ELF-1 (cell line): ENCODE measurements around the gene ACSF2.
"Not testable (repeated sequence)": the region's sequence is repeated elsewhere in the genome, so short reads cannot be mapped to it uniquely, and the experiment has no call there.

Experiments
- DNase-seq: peaks from one replicate; pipeline ENCODE4 v3.0.0-alpha.2; 2016; ENCODE audit warnings: low read depth, low spot score

The ACSF2 gene

DNA sequence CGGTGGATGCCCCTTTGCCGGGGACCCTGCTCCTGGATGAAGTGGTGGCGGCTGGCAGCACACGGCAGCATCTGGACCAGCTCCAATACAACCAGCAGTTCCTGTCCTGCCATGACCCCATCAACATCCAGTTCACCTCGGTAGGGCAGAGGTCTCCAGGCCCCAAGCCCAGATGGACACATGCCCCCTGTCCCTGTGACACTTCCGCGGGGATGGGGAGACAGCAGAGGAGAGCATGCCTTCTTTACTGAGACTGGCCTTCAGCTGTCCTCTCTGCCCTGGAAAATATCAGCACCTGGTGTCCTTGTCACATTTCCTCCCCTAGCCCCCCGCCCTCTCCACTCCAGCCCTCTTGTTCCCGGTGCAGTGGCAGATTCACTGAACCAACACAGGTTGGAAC is 36.4 kb downstream of the ACSF2 start:
- no peak for DNase-seq

DNA sequence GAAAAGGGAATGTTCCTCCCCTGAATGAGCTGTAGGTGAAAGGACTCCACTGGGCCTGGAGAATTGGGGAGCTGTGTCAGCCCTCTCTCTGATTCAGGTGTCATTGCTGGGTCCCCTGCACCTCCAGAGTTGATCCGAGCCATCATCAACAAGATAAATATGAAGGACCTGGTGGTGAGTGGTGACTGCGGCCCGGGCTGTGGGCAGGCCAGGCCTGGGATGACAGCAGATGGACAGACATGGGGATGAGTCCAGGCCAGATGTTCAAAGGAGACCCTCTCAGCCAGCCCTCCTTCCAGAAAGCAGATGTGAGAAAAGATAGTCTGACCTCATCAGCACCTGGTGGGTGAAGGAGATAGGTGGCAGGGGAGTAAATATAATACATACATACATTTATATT is 38.1 kb downstream of the ACSF2 start:
- DNase-seq: no peak

DNA sequence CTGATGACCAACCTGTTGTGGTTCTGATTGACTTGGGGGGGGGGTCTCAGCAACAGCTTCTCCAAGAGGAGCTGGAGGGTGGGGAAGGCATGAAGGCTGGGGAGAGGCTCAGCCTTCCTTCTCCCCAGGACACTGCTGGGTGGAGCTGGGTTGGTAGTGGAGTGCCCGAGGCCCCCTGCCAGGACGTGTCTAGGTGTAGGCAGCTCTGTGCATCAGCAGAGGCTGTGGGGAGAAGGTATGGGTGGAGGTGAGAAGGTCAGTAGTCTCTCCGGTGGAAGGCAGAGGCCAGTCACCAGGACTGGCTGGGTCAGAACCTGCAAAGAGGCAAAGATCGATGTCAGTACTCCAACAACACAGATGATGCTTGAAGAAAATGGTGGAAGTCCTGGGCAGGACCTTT is 38.7 kb downstream of the ACSF2 start:
- no peak for DNase-seq

DNA sequence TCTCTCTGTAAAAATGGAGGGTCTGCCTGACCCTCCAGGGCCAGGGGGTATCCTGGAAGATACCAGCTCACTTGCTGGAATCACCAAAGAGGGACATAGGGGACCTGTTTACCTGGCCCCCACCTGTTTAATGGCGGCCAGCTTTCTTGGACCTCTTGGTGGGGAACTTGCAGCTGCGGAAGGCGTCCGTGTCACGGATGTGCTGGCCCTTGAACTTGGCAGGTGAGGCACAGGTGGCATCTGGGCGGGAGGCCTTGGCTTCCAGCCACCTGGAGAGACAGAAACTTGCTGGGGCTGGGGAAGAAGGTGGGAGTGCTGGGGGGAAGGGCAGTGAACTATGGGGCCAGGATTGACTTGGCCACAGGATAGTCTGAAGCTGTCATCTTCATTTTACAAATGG is 39.2 kb downstream of the ACSF2 start:
- no peak for DNase-seq

- DNase-seq: no peak
Measured at GRCh38 chr17:50465635-50466034, 39.6 kb downstream of the ACSF2 start.

DNA sequence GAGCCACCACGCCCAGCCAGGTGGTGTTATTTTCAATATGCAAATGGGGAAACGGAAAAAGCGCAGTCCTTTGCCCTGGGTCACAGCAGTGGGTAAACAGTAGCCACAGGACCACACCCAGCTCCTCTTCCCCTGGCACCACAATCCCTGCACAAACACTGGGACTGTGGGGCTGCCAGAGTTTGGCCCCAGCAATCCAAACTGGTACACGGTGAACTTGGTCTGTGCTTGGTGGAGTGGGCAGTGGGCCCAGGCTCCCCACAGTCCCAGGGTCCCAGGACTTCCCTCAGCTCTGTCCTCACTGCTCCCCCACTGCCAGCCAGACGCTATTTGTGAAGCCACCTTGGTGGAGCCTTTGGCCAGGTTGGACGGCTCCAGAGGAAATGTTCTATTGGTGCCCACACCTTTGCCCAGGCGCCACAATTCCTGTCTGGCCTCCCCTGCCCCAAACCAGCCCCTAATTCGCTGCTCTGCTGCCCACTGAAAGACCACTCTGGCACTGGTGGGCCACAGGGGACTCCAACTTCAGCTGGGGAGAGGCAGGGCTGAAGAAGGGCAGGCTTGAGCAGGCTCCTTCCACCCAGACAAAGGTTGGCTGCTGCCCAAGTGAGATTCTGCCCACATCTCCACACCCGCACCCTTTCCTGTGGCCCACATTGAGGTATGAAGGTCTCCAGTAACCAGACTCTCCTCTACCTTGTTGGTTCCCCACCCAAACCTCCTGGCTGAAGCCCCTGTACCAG is 40.5 kb downstream of the ACSF2 start:
- no peak for DNase-seq

DNA sequence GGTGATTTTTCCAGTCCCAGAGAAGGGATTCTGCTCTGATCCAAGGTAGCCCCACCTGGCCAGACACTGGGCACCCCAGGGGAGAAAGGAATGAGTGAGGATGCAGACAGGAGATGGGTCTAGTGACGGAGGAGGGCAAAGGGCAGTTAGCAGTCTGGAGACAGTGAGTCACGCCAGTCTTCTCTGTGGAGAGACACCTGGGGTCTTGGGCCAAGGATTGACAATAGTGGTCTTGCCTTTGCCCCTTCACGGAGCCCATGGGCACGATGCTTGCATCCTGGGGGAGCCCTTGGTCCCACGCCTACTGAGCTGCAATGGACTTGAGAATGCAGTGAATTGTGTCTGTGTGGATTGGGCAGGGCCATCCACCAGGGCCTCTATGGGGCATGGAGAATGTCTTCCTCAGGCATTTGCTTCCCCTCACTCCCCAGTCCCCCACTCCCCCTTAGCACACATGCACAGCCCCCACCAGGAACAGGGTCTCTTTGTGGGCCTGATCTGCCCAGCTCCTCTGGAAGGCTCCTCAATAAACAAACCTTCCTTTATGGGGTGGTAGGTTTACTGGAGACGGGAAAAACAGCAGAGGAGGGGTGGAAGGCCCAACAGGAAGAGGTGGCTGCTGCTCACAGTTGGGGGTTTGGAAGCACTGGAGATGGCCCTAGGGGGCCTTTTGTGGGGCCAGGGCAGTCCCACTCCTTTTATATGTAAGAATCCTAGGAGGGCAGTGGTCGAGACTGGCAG is 41.3 kb downstream of the ACSF2 start:
- no peak for DNase-seq

GRCh38 chr17:50467855-50468303 is 41.9 kb downstream of the ACSF2 start:
- no peak for DNase-seq

DNA sequence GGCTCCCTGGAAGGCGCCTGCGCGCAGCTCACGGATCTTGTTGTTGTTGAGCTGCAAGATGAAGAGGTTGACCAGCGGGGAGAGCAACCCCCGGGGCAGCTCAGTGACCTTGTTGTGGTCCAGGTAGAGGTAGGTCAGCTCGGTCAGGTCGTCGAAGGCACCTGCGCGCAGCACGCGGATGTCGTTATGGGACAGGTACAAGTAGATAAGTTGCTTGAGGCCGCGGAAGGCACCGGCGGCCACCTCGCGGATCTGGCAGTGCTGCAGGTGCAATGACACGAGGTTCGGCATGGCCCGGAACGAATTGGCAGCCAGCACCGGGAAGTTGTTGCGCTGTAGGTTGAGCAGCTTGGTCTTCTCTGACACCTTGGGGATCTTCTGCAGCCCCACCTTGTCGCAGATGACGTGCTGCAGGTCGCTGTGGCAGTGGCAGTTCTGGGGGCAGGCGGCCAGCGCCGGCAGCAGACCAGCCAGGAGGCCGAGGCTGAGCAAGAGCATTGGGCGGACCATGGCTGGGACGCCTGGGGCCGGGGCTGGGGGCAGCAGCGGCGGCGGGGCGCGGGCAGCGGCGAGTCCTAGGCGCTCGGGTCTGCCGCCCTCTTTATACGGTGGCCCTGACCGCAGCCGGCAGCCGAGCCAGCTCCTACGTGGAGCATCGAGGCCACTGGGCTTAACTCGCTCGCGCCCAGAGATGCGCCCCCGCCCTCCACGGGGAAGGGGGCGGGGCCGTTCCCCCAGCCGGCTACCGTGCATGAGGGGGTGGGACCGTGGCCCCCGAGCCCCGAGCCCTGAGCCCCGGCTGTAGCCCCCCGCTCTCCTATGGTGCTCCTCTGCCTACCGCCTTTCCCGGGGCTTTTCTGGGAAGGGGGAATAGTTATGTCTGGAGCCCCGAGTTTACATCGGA is 42.5 kb downstream of the ACSF2 start, which contains the start of gene CHAD:
Gene CHAD, minus strand, starts transcription at position 577 of the 904 bp plus-strand sequence. Its CDS starts 67 bp downstream, at position 510.
- peak; percentile 54 for DNase-seq

GRCh38 chr17:50469208-50469605 is 43.2 kb downstream of the ACSF2 start:
- no peak for DNase-seq

DNA sequence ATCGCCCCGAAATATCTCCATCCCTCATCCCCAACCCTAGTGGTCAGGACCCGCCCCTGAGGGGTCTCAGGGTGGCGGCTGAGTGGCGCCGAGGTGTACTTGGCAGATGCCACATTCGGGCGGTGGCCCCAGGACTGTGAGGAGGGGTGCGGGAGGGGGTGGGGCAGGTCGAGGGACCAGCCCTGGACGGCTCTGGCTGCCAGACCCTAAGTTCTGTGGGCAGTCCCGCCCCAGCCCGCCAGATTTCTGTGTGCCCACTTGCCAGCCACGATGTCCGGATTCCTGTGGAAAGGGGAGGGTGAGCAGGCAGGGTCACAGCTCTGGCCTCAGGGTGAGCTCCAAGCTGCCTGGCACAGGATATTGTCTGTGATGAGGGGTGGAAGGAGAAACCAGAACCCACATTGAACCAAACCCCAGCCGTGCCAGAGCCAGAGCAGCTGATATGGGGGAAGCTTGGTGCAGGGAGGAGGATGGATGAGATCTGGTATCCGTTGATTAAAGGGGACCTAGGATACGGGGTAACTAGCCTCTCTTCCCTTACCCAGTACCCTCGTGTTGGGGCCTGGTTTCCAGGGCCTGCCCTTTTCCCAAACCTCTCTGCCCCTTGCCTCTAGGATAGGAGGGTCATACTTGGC is 43.8 kb downstream of the ACSF2 start:
- DNase-seq: no peak

DNA sequence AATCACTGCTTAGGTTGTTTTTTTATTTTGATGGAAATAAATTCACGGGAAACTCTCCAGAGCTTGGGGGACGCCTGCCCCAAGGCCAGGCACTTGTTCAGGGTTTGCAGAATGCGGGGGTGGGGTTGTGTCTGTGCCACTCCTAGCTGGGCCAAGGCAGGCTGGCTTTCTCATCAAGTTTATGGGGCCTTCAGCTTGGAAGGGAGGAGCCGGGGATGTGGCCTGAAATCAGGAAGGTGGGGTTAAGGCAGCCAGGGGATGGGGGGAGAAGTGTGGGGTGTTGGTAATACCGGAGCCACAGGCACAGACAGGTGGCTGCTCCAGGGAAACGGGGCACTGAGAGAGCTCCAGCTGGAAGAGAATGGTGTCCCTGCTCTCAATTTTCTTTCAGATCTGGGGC is 44.4 kb downstream of the ACSF2 start:
- DNase-seq: no peak

GRCh38 chr17:50471009-50471905 is 45.2 kb downstream of the ACSF2 start:
- DNase-seq: no peak

DNA sequence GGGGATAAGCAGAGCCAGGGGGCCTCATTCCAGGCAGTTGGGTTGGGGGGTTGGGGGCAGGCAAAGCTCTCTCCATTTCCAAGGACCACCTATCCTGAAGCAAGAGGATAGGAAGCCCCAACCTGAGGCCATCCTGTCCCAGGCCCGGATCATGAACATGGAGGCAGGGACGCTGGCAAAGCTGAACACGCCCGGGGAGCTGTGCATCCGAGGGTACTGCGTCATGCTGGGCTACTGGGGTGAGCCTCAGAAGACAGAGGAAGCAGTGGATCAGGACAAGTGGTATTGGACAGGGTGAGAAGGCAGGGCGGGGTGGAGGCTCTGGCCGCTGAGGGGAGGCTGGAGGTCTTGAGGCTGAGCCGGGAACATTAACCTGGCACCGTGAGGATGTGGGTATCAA is 46.3 kb downstream of the ACSF2 start:
- DNase-seq: no peak

DNA sequence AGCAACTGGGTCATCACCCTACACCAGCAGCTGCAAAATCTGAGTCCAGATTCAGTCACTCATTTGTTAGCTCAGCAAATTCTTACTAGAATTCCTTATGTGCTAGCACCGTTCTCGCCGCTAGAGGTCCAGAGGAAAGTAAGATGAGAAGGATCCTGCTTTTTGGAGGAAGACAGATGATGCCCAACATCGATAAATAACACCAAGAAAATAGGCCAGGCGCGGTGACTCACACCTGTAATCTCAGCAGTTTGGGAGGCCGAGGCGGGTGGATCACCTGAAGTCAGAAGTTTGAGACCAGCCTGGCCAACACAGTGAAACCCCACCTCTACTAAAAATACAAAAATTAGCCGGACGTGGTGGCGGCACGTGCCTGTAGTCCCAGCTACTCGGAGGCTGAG is 46.7 kb downstream of the ACSF2 start:
- DNase-seq: peak; percentile 24

DNA sequence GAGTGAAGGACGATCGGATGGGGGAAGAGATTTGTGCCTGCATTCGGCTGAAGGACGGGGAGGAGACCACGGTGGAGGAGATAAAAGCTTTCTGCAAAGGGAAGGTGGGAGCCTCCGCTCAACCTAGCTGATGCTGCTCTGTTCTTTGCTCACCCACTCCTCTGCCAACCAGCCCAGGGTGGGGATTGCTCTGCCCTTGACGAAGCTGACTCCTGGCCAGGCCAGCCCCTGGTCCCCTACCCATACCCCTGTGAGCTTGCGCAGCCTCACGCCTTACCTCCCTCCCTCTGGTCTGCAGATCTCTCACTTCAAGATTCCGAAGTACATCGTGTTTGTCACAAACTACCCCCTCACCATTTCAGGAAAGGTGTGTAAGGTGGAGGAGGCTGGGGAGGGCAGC is 47.9 kb downstream of the ACSF2 start:
- no peak for DNase-seq

- DNase-seq: no peak
Measured at GRCh38 chr17:50474523-50474922, 48.5 kb downstream of the ACSF2 start.

DNA sequence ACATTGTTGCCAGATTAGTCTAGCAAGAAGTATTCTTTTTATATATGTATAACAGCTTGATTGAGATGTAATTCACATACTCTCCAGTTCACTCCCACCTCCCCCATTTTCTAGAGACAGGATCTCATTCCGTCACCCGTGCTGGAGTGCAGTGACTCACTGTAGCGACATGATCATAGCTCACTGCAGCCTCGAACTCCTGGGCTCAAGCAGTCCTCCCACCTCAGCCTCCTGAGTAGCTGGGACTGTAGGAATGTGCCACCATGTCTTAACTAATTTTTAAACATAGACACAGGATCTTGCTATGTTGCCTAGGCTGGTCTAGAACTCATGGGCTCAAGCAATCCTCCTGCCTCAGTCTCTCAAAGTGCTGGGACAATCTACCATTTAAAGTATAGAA is 49.3 kb downstream of the ACSF2 start:
- no peak for DNase-seq

DNA sequence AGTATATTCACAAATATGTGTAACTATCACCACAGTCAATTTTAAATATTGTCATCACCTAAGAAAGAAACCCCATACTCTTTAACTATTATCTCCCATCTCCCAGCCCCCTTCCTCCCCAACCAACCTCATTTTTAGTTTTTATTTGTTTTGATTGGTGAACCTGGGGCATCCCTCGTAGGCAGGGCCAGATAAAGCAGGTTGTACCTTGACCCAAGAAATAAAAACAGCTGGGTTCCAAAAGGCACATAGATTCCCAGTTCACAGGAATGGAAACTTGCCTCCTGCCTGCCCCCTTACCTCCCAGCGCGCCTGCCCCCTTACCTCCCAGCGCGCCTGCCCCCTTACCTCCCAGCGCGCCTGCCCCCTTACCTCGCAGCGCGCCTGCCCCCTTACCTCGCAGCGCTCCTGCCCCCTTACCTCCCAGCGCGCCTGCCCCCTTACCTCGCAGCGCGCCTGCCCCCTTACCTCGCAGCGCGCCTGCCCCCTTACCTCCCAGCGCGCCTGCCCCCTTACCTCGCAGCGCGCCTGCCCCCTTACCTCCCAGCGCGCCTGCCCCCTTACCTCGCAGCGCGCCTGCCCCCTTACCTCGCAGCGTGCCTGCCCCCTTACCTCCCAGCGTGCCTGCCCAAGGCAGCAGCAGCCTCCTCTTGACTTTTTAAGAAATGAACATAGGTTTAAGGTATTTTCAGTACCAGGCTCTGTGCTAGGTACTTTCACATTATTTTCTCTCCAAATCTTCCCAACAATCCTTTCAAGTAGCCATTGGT is 49.9 kb downstream of the ACSF2 start:
- DNase-seq: not testable (repeated sequence)
